HG03460 (cell line): ENCODE data around the gene MCHR2.
"Not testable (repeated sequence)": the region's sequence is repeated elsewhere in the genome, so short reads cannot be mapped to it uniquely, and the experiment has no call there.

Experiments used
- ATAC-seq: cut with Tn5 transposase; IDR thresholded peaks from one replicate; pipeline ENCODE4 v1.9.1; 2021; ENCODE audit not compliant: unreplicated experiment

MCHR2 gene

GRCh38 chr6:99993533-99994251 lies at the start of gene MCHR2:
Gene MCHR2 (minus strand): TSS chr6:99994223. CDS start chr6:99956147, 38,076 bp downstream.
- no peak for ATAC-seq

GRCh38 chr6:100038546-100038945 lies 44.5 kb upstream of the MCHR2 start:
- not testable (repeated sequence) for ATAC-seq

GRCh38 chr6:100035873-100036653 lies 42.0 kb upstream of the MCHR2 start:
- ATAC-seq = peak; percentile 91

- no peak for ATAC-seq
Measured at GRCh38 chr6:100023798-100024197, 29.8 kb upstream of the MCHR2 start.

GRCh38 chr6:100022847-100023246 lies 28.8 kb upstream of the MCHR2 start:
- no peak for ATAC-seq

GRCh38 chr6:100008857-100009256 lies 14.8 kb upstream of the MCHR2 start:
- ATAC-seq = no peak

- peak; percentile 98 for ATAC-seq
Measured at GRCh38 chr6:100001915-100002388, 7.9 kb upstream of the MCHR2 start.

- no peak for ATAC-seq
Measured at GRCh38 chr6:99997141-99997540, 3.1 kb upstream of the MCHR2 start.

GRCh38 chr6:99995916-99996315 lies 1.9 kb upstream of the MCHR2 start:
- ATAC-seq = no peak

GRCh38 chr6:99993146-99993532 lies 884 bp downstream of the MCHR2 start:
- no peak for ATAC-seq

- ATAC-seq = no peak
Measured at GRCh38 chr6:99991955-99992354, 2.1 kb downstream of the MCHR2 start.

- no peak for ATAC-seq
Measured at GRCh38 chr6:99980741-99981140, 13.3 kb downstream of the MCHR2 start.

GRCh38 chr6:99979953-99980352 lies 14.1 kb downstream of the MCHR2 start:
- no peak for ATAC-seq

- no peak for ATAC-seq
Measured at GRCh38 chr6:99967052-99967451, 27.0 kb downstream of the MCHR2 start.

- ATAC-seq = no peak
Measured at GRCh38 chr6:99960027-99960426, 34.0 kb downstream of the MCHR2 start.

GRCh38 chr6:99951016-99951805 lies 42.8 kb downstream of the MCHR2 start:
- no peak for ATAC-seq

- ATAC-seq = no peak
Measured at GRCh38 chr6:99946005-99946404, 48.0 kb downstream of the MCHR2 start.

GRCh38 chr6:99943846-99944245 lies 50.2 kb downstream of the MCHR2 start:
- ATAC-seq = no peak

GRCh38 chr6:99940582-99940981 lies 53.4 kb downstream of the MCHR2 start:
- no peak for ATAC-seq

- ATAC-seq = no peak
Measured at GRCh38 chr6:99933129-99933528, 60.9 kb downstream of the MCHR2 start.

GRCh38 chr6:99912657-99913056 lies 81.4 kb downstream of the MCHR2 start:
- ATAC-seq = no peak
